Ectodermal cell (in vitro differentiated cells): Measurements from ENCODE around the gene DPH7.
"Not testable (repeated sequence)": the region's sequence is repeated elsewhere in the genome, so short reads cannot be mapped to it uniquely, and the experiment has no call there.

Experiments used
- H3K27ac ChIP-seq: 2 replicates; pipeline ENCODE4 v1.7.0; 2013; ENCODE audit warnings: mild to moderate bottlenecking, low read depth, low read length; ENCODE audit not compliant: insufficient read depth, poor library complexity, severe bottlenecking
- H3K27me3 ChIP-seq: 2 replicates; pipeline ENCODE4 v1.7.0; 2013; ENCODE audit warnings: mild to moderate bottlenecking, low read length; ENCODE audit not compliant: insufficient read depth, control insufficient read depth, poor library complexity, severe bottlenecking
- H3K36me3 ChIP-seq: one replicate; pipeline ENCODE4 v1.7.0; 2013; ENCODE audit warnings: low read length; ENCODE audit not compliant: control insufficient read depth, insufficient read depth
- H3K4me1 ChIP-seq: one replicate; pipeline ENCODE4 v1.7.0; 2013; ENCODE audit warnings: low read length; ENCODE audit not compliant: control insufficient read depth, insufficient read depth
- H3K4me3 ChIP-seq: 2 replicates; pipeline ENCODE4 v1.7.0; 2013; ENCODE audit warnings: low read depth, low read length, control low read depth; ENCODE audit not compliant: insufficient read depth
- H3K9me3 ChIP-seq: 2 replicates; pipeline ENCODE4 v1.7.0; 2013; ENCODE audit warnings: mild to moderate bottlenecking, low read length, moderate library complexity; ENCODE audit not compliant: control insufficient read depth
- WGBS, 2 experiments: methylation state at CpG; one replicate each; pipeline ENCODE4 v1.1.7; 2013; ENCODE audit warnings: missing lambda C conversion rate in 2 of 2; 5-methylcytosine and 5-hydroxymethylcytosine counted together

The DPH7 gene

GRCh38 chr9:137606005-137606621 lies 27.4 kb upstream of the DPH7 start:
- Histone ChIP-seq H3K27ac (no peak overlapping the region), H3K9me3 (no peaks in the 10 kb centered on the region)
- 7 to 9% methylated on average over 57 of the region's 57 CpGs for WGBS, 2 experiments

GRCh38 chr9:137605121-137606004 lies 26.6 kb upstream of the DPH7 start, which contains the start of gene ARRDC1:
ARRDC1 (plus strand) TSS chr9:137605686; CDS start chr9:137605718, 32 bp downstream.
- Histone ChIP-seq H3K9me3 (no peaks in the 10 kb centered on the region), H3K36me3 (no peaks in the 10 kb centered on the region), H3K4me1 (peaks cover 14% of the 10 kb centered on the region), H3K27me3 (peaks cover 25% of the 10 kb centered on the region), H3K4me3 (peak within 1 kb of the TSS; percentile 47), H3K27ac (no peak within 1 kb of the TSS)
- WGBS, 2 experiments = 0% methylated on average over 110 to 111 of the region's 111 CpGs

More at GRCh38 chr9:137606005-137606621, 27.4 kb upstream of the DPH7 start:
- Histone ChIP-seq H3K4me3 (peak overlapping the region; percentile 47), H3K36me3 (no peaks in the 10 kb centered on the region), H3K27me3 (peaks cover 25% of the 10 kb centered on the region), H3K4me1 (peaks cover 14% of the 10 kb centered on the region)

GRCh38 chr9:137604345-137605086 lies 25.8 kb upstream of the DPH7 start:
- Histone ChIP-seq H3K4me3 (peak overlapping the region; percentile 30), H3K9me3 (no peaks in the 10 kb centered on the region), H3K27ac (no peak overlapping the region), H3K27me3 (peaks cover 25% of the 10 kb centered on the region), H3K4me1 (peaks cover 14% of the 10 kb centered on the region), H3K36me3 (no peaks in the 10 kb centered on the region)
- WGBS, 2 experiments = 24% methylated on average over 49 of the region's 49 CpGs

- Histone ChIP-seq H3K9me3 (no peaks in the 10 kb centered on the region), H3K27me3 (peaks cover 25% of the 10 kb centered on the region), H3K4me3 (no peak overlapping the region), H3K27ac (no peak overlapping the region), H3K4me1 (peaks cover 14% of the 10 kb centered on the region), H3K36me3 (no peaks in the 10 kb centered on the region)
- 92 to 93% methylated on average over 13 of the region's 13 CpGs for WGBS, 2 experiments
Measured at GRCh38 chr9:137603879-137604278, 25.2 kb upstream of the DPH7 start.

GRCh38 chr9:137602661-137603060 lies 23.9 kb upstream of the DPH7 start:
- 21 to 30% methylated on average over 3 of the region's 3 CpGs for WGBS, 2 experiments
- no peaks in the 10 kb centered on the region for H3K9me3 ChIP-seq
- peaks cover 14% of the 10 kb centered on the region for H3K4me1 ChIP-seq
- H3K27ac ChIP-seq = no peak overlapping the region
- H3K4me3 ChIP-seq = no peak overlapping the region
- no peaks in the 10 kb centered on the region for H3K36me3 ChIP-seq
- H3K27me3 ChIP-seq = peaks cover 25% of the 10 kb centered on the region

GRCh38 chr9:137598943-137599342 lies 20.2 kb upstream of the DPH7 start:
- Histone ChIP-seq H3K4me1 (peaks cover 4% of the 10 kb centered on the region), H3K36me3 (no peaks in the 10 kb centered on the region), H3K27ac (no peak overlapping the region), H3K9me3 (no peaks in the 10 kb centered on the region), H3K4me3 (no peak overlapping the region), H3K27me3 (peaks cover 7% of the 10 kb centered on the region)
- 84 to 85% methylated on average over 8 of the region's 8 CpGs for WGBS, 2 experiments

- H3K36me3 ChIP-seq, H3K9me3 ChIP-seq, H3K4me1 ChIP-seq, H3K4me3 ChIP-seq, H3K27ac ChIP-seq, H3K27me3 ChIP-seq: not testable (repeated sequence)
- WGBS, 2 experiments = 93 to 94% methylated on average over 3 to 5 of the region's 7 CpGs
Measured at GRCh38 chr9:137596577-137596976, 17.9 kb upstream of the DPH7 start.

- Histone ChIP-seq H3K36me3 (peaks cover 4% of the 10 kb centered on the region), H3K4me1 (peaks cover 9% of the 10 kb centered on the region), H3K27ac (no peak overlapping the region), H3K27me3 (no peaks in the 10 kb centered on the region), H3K9me3 (no peaks in the 10 kb centered on the region), H3K4me3 (no peak overlapping the region)
- WGBS, 2 experiments = 90 to 91% methylated on average over 12 of the region's 12 CpGs
Measured at GRCh38 chr9:137593176-137593575, 14.5 kb upstream of the DPH7 start.

- Histone ChIP-seq H3K4me3 (no peak overlapping the region), H3K27me3 (no peaks in the 10 kb centered on the region), H3K36me3 (peaks cover 8% of the 10 kb centered on the region), H3K9me3 (no peaks in the 10 kb centered on the region), H3K27ac (no peak overlapping the region), H3K4me1 (peaks cover 9% of the 10 kb centered on the region)
- 93 to 94% methylated on average over 7 of the region's 7 CpGs for WGBS, 2 experiments
Measured at GRCh38 chr9:137592767-137593166, 14.0 kb upstream of the DPH7 start.
